ENCODE results near the gene TRAPPC2L.
A peak's percentile ranks its signal among the peaks of the same experiment; 100 is the strongest.

TRAPPC2L gene

DNA sequence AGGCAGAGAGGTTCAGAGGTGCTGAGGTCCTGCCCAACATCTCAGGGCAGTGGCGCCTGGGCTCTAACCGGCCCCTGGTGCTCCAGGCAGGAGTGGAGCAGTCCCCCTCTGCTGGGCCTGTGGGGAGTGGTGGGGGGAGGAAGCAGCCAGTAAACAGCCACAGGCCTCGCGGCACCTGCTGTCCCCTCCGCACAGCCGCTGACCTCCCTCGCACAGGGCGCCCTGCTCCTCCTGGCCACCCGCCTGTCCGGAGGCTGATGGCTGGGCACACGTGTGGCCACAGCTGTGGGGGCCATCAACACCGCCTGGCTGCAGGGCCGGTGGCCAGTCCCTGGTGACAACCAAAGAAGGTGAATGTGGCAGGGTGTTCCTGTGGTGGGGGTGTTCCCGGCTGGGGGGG lies 46.3 kb downstream of the TRAPPC2L start:
- Histone ChIP-seq H3K36me3 (replicated peaks; ENCODE audit: insufficient read depth, low read length) (no peaks in the 10 kb centered on the region), H2AFZ (ENCODE audit: low read length) (no peak overlapping the region), H4K20me1 (ENCODE audit: insufficient read depth, low read length) (no peaks in the 10 kb centered on the region), H3K27me3 (replicated peaks; ENCODE audit: insufficient read depth, low read length) (no peaks in the 10 kb centered on the region), H3K9me2 (replicated peaks; ENCODE audit: insufficient read depth, low read length) (no peaks in the 10 kb centered on the region), H3K27ac (ENCODE audit: low read length) (no peak overlapping the region), H3K4me3 (ENCODE audit: low read length) (no peak overlapping the region), H3K9ac (ENCODE audit: low read length) (no peak overlapping the region), H3K79me2 (ENCODE audit: low read length) (peaks cover 23% of the 10 kb centered on the region), H3K9me3 (replicated peaks; ENCODE audit: insufficient read depth, low read length) (no peaks in the 10 kb centered on the region), H3K4me1 (ENCODE audit: low read length) (no peaks in the 10 kb centered on the region), H3F3A (ENCODE audit: insufficient read depth, low read length) (no peaks in the 10 kb centered on the region), H3K4me2 (ENCODE audit: low read depth, low read length) (no peak overlapping the region)
- TF ChIP-seq EZH2phosphoT487 (IDR thresholded peaks at IDR 0.05; ENCODE audit: low read length) (no peak), EZH2 (optimal IDR thresholded peaks at IDR 0.05; ENCODE audit: low read depth, low read length) (no peak)
- TF ChIP-seq, protein P1, sequence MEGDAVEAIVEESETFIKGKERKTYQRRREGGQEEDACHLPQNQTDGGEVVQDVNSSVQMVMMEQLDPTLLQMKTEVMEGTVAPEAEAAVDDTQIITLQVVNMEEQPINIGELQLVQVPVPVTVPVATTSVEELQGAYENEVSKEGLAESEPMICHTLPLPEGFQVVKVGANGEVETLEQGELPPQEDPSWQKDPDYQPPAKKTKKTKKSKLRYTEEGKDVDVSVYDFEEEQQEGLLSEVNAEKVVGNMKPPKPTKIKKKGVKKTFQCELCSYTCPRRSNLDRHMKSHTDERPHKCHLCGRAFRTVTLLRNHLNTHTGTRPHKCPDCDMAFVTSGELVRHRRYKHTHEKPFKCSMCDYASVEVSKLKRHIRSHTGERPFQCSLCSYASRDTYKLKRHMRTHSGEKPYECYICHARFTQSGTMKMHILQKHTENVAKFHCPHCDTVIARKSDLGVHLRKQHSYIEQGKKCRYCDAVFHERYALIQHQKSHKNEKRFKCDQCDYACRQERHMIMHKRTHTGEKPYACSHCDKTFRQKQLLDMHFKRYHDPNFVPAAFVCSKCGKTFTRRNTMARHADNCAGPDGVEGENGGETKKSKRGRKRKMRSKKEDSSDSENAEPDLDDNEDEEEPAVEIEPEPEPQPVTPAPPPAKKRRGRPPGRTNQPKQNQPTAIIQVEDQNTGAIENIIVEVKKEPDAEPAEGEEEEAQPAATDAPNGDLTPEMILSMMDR (IDR thresholded peaks at IDR 0.05; ENCODE audit: low read length) = no peak
- no peak for DNase-seq

DNA sequence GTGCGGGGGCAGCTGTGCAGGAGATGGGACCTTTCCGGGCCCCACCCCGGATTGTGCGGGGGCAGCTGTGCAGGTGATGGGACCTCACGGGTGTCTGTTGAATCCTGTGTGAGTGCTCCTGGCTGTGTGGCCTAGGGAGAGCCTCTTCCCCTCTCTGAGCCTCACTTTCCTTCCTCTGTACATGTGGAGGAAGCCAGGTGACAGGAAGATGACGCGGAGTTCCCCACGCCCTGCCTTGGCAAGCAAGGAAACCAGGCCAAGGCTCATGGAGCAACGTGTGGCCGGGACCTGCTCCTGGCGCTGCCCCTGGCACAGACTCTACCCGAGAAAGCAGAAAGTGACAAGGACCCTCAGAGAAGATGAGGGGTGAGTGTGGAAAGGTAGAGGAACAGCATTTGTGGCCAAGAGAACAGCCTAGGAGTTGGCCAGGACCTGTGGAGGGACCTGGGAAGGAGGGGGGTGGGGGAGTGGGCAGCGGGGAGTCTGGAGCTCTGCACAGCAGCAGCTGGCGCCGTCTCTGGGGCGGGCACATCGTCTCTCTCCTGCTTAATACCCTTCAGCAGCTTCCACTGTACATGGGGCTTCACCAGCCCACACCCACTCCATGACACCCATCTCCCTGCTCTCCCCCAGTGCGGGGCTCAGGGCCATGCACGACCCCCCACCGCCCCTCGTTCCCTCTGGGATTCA lies 47.9 kb downstream of the TRAPPC2L start:
- no peak for DNase-seq
- no peak for TF ChIP-seq EZH2phosphoT487 (IDR thresholded peaks at IDR 0.05; ENCODE audit: low read length)
- TF ChIP-seq, protein P1 (IDR thresholded peaks at IDR 0.05; ENCODE audit: low read length) = no peak
- TF ChIP-seq EZH2 (optimal IDR thresholded peaks at IDR 0.05; ENCODE audit: low read depth, low read length) = no peak
- Histone ChIP-seq H2AFZ (ENCODE audit: low read length) (no peak overlapping the region), H3F3A (ENCODE audit: insufficient read depth, low read length) (no peaks in the 10 kb centered on the region), H3K27ac (ENCODE audit: low read length) (no peak overlapping the region), H4K20me1 (ENCODE audit: insufficient read depth, low read length) (no peaks in the 10 kb centered on the region), H3K4me3 (ENCODE audit: low read length) (no peak overlapping the region), H3K9ac (ENCODE audit: low read length) (no peak overlapping the region), H3K9me3 (replicated peaks; ENCODE audit: insufficient read depth, low read length) (no peaks in the 10 kb centered on the region), H3K4me2 (ENCODE audit: low read depth, low read length) (no peak overlapping the region), H3K36me3 (replicated peaks; ENCODE audit: insufficient read depth, low read length) (no peaks in the 10 kb centered on the region), H3K27me3 (replicated peaks; ENCODE audit: insufficient read depth, low read length) (no peaks in the 10 kb centered on the region), H3K4me1 (ENCODE audit: low read length) (no peaks in the 10 kb centered on the region), H3K9me2 (replicated peaks; ENCODE audit: insufficient read depth, low read length) (no peaks in the 10 kb centered on the region), H3K79me2 (ENCODE audit: low read length) (peaks cover 37% of the 10 kb centered on the region)

DNA sequence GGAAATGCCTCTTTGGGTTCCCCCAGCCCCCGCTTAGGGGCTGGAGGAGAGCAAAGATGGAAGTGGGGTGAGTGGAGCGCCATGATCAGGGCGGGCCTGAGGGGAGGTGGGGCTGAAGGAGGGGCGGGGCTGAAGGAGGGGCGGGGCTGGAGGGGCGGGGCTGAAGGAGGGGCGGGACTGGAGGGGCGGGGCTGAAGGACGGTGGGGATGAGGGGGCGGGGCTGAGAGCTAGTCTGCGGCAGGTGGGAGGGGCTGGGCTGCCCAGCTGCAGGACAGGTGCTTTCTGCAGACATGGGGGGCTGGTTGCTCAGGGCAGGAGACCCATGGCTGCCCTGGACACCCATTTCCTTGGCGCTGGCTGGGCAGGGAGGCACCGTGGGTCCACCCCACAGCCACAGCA lies 48.6 kb downstream of the TRAPPC2L start:
- no peaks in the 10 kb centered on the region for H3F3A ChIP-seq (ENCODE audit: insufficient read depth, low read length)
- H3K36me3 ChIP-seq (replicated peaks; ENCODE audit: insufficient read depth, low read length) = no peaks in the 10 kb centered on the region
- H2AFZ ChIP-seq (ENCODE audit: low read length) = no peak overlapping the region
- H3K9me2 ChIP-seq (replicated peaks; ENCODE audit: insufficient read depth, low read length) = no peaks in the 10 kb centered on the region
- H3K9ac ChIP-seq (ENCODE audit: low read length) = no peak overlapping the region
- TF ChIP-seq, protein P1 (IDR thresholded peaks at IDR 0.05; ENCODE audit: low read length) = no peak
- TF ChIP-seq EZH2phosphoT487 (IDR thresholded peaks at IDR 0.05; ENCODE audit: low read length) = no peak
- no peak for TF ChIP-seq EZH2 (optimal IDR thresholded peaks at IDR 0.05; ENCODE audit: low read depth, low read length)
- H3K27me3 ChIP-seq (replicated peaks; ENCODE audit: insufficient read depth, low read length) = no peaks in the 10 kb centered on the region
- no peak overlapping the region for H3K4me2 ChIP-seq (ENCODE audit: low read depth, low read length)
- no peaks in the 10 kb centered on the region for H3K9me3 ChIP-seq (replicated peaks; ENCODE audit: insufficient read depth, low read length)
- H3K4me1 ChIP-seq (ENCODE audit: low read length) = no peaks in the 10 kb centered on the region
- peak; percentile 7 for DNase-seq
- H3K4me3 ChIP-seq (ENCODE audit: low read length) = no peak overlapping the region
- H3K27ac ChIP-seq (ENCODE audit: low read length) = no peak overlapping the region
- no peaks in the 10 kb centered on the region for H4K20me1 ChIP-seq (ENCODE audit: insufficient read depth, low read length)
- H3K79me2 ChIP-seq (ENCODE audit: low read length) = peaks cover 44% of the 10 kb centered on the region
